ENCODE measurements around the gene ZNF740.

- TF ChIP-seq CTCF (conservative IDR thresholded peaks at IDR 0.05) (no peak), ZFX (IDR thresholded peaks at IDR 0.05) (no peak)
Observed at GRCh38 chr12:53219956-53220693, 39.6 kb downstream of the ZNF740 start.

All from C4-2B (cell line).